Fibroblast of mammary gland (primary cell): ENCODE data around the gene SLC36A2.

Experiments
- DNase-seq: peaks from one replicate; pipeline ENCODE4 v3.0.0-alpha.2; 2010; ENCODE audit warnings: low read depth
- H3K4me3 ChIP-seq: 2 replicates; pipeline ENCODE4 v1.5.1; 2011; ENCODE audit warnings: low read depth, mild to moderate bottlenecking, low read length, moderate library complexity; ENCODE audit not compliant: control insufficient read depth
- TF ChIP-seq, protein P1 (sequence below): conservative IDR thresholded peaks from 2 replicates; pipeline ENCODE4 v1.5.1; 2011; ENCODE audit warnings: low read depth, low read length, inconsistent platforms; ENCODE audit not compliant: control insufficient read depth, insufficient read depth

The SLC36A2 gene

DNA sequence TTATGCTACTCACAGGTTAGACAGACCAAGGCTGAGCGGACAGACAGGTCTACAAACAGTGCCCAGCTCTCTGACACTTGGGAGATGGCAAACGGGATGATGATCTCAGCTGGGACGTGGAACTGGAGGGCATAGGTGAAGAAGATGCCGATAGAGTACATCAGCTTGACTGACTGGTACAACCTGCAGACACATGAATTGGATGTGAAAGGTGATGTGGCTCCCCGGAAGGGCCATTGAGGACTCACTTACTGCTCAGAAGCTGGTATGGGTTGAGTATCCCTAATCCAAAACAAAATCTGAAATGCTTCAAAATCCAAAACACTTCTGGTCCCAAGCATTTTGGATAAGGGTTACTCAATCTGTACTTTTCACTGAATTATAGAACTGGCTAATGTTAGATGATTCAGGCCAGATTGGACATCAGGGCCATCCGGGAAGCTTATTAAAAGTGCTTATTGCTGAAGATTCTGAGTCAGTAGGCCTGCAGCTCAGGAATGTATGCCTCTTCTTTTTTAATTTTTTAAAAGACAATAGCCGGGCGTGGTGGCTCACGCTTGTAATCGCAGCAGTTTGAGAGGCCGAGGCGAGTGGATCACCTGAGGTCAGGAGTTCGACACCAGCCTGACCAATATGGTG lies 66.2 kb downstream of the SLC36A2 start:
- TF ChIP-seq, protein P1, sequence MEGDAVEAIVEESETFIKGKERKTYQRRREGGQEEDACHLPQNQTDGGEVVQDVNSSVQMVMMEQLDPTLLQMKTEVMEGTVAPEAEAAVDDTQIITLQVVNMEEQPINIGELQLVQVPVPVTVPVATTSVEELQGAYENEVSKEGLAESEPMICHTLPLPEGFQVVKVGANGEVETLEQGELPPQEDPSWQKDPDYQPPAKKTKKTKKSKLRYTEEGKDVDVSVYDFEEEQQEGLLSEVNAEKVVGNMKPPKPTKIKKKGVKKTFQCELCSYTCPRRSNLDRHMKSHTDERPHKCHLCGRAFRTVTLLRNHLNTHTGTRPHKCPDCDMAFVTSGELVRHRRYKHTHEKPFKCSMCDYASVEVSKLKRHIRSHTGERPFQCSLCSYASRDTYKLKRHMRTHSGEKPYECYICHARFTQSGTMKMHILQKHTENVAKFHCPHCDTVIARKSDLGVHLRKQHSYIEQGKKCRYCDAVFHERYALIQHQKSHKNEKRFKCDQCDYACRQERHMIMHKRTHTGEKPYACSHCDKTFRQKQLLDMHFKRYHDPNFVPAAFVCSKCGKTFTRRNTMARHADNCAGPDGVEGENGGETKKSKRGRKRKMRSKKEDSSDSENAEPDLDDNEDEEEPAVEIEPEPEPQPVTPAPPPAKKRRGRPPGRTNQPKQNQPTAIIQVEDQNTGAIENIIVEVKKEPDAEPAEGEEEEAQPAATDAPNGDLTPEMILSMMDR = no peak
- no peak overlapping the region for H3K4me3 ChIP-seq
- no peak for DNase-seq

DNA sequence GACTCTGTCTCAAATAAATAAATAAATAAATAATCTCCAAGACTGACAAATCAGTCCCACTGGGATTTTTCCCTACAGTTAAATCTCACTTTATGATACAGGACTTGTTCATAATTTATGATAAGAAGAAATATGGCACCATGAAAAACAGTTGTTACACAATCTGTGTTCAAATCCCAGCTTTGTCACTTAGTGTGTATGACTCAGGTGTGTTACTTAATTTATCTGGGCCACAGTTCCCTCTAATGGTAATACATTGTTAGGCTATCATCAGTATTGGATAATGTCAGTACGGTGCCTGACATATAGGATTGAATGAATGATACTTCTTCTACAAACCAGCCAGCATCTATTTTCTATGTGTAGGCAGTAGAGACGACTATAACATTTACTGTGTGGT lies 66.9 kb downstream of the SLC36A2 start:
- TF ChIP-seq, protein P1 = no peak
- DNase-seq = peak; percentile 10
- H3K4me3 ChIP-seq = no peak overlapping the region

DNA sequence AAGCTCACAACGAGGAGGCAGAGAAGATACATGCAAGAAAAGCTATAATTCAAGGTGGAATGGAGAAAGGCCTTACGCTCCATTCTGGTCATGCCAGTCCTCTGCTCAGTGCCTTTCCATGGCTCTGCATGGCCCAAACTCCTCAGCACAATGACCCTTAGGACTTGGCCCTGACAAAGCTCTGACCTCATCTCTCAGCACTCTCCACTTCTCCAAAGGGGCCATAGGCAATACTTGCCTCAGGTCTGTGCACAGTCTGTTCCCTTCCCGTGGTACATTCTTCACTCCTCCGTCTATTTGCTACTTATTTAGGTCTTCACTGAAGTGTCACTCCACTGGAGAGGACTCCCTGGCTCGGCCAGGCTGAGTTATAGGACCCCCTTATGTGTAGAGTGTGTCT lies 68.5 kb downstream of the SLC36A2 start:
- TF ChIP-seq, protein P1 = no peak
- DNase-seq = no peak
- no peak overlapping the region for H3K4me3 ChIP-seq

DNA sequence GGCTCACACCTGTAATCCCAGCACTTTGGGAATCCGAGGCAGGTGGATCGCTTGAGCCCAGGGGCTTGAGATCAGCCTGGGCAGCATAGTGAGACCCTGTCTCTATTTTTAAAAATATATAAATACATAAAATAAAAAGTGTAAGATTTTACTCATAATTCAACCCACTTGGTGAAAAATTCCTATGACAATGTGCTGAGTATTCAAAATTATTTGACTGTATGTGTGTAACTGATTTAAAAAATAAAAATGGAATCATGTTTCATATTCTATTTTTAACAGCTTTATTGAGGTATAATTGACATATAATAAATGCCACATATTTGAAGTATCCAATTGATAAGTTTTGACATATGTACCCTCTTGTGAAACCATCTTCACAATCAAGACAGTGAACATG lies 71.6 kb downstream of the SLC36A2 start:
- TF ChIP-seq, protein P1 = no peak
- DNase-seq = no peak
- H3K4me3 ChIP-seq = no peak overlapping the region

DNA sequence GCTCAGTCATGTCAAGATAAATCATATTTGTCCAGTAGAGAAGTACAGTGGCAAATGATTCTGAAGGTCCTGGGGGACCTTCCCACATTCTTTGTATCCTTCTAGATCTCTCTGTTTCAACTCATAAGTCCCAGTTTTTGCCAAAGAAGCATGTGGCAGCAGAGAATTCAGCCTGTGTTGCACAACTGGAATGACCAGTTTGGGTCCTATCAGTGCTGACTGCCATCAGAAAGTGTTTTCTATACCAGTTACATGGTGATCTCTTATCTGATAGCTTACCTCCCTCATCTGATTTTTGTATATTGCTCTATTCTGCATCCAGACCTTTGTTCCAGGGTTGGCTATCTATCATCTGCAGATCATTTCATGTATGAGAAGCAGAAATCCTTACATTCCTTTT lies 72.7 kb downstream of the SLC36A2 start:
- TF ChIP-seq, protein P1 = no peak
- no peak for DNase-seq
- H3K4me3 ChIP-seq = no peak overlapping the region

DNA sequence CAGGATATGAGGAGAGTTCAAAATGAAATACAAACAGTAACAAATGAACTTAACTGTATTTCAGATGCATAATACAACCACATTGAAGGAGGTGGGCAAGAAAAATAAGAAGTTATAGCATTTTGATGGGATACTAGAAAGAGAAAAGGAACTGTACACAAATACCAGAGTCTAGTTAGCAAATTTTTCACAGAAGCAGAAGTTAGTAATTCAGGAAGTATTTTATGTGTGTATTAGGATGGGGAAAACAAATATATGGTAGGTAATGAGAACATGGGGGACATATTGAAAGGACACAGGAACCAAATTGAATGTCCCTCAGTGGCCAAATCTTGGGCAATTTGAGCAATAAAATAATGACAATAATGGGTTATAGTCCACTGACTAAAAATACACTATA lies 76.0 kb downstream of the SLC36A2 start:
- H3K4me3 ChIP-seq = no peak overlapping the region
- no peak for DNase-seq
- TF ChIP-seq, protein P1 = no peak

DNA sequence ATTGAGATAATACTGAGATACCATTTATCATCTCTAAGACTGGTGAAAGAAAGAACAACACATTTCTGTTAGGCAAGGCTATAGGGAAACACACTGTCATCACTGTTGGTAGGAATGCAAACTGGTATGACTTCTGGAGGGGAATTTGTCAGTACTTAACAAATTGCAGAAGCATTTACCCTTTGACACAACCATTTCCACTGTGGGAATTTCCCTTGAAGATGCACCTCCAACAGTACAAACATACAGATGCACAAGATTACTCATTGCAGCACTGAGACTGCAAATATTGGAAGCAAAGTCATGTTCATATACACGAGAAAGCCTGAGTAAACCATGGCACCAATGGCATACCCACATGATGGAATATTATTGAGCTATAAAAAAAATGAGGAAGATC lies 76.8 kb downstream of the SLC36A2 start:
- peak; percentile 65 for DNase-seq
- TF ChIP-seq, protein P1 = no peak
- no peak overlapping the region for H3K4me3 ChIP-seq
